Breast epithelium (tissue), 3 donors: ENCODE results near the gene CORO2B.

Experiments
- CTCF ChIP-seq, 3 donors: fragments of 450-650 bp; IDR thresholded peaks; one replicate each; pipeline ENCODE4 v1.5.1; 2016 to 2017; ENCODE audit warnings: antibody characterized with exemption in 3 of 3, mild to moderate bottlenecking in 3 of 3, moderate library complexity in 3 of 3
- POLR2A ChIP-seq: fragments of 450-650 bp; IDR thresholded peaks from one replicate; pipeline ENCODE4 v1.6.1; 2016; ENCODE audit warnings: antibody characterized with exemption, mild to moderate bottlenecking, moderate library complexity
- POLR2AphosphoS5 ChIP-seq, 3 donors: sonication (generic); formaldehyde crosslinking; IDR thresholded peaks; one replicate each; pipeline ENCODE4 v1.6.1; 2017; ENCODE audit warnings: antibody characterized with exemption in 3 of 3

GRCh38 chr15:68683026-68683425 lies 104.2 kb downstream of the CORO2B start:
- TF ChIP-seq CTCF (IDR thresholded peaks at IDR 0.05), result no peak
- TF ChIP-seq POLR2A, result no peak
- no peak for TF ChIP-seq POLR2AphosphoS5 (IDR thresholded peaks at IDR 0.05)
